Effector memory CD4-positive, alpha-beta T cell (primary cell): Measurements from ENCODE around the gene FBXO48.
"Not testable (repeated sequence)": the region's sequence is repeated elsewhere in the genome, so short reads cannot be mapped to it uniquely, and the experiment has no call there.

Source experiments
- DNase-seq, 3 donors: peaks; one replicate each; pipeline ENCODE4 v3.0.0-alpha.2; 2020
- H3K27ac ChIP-seq: 2 replicates; pipeline ENCODE4 v1.7.0; 2013; ENCODE audit warnings: mild to moderate bottlenecking, low read length, moderate library complexity; ENCODE audit not compliant: insufficient read depth, poor library complexity, severe bottlenecking
- H3K27me3 ChIP-seq: replicated peaks from 2 replicates; pipeline ENCODE4 v1.7.0; 2013; ENCODE audit warnings: mild to moderate bottlenecking, low read length; ENCODE audit not compliant: insufficient read depth, control insufficient read depth, poor library complexity, severe bottlenecking
- H3K36me3 ChIP-seq: 2 replicates; pipeline ENCODE4 v1.7.0; 2013; ENCODE audit warnings: mild to moderate bottlenecking, low read length, moderate library complexity; ENCODE audit not compliant: control insufficient read depth, insufficient read depth
- H3K4me1 ChIP-seq: 2 replicates; pipeline ENCODE4 v1.7.0; 2013; ENCODE audit warnings: low read length, mild to moderate bottlenecking; ENCODE audit not compliant: control insufficient read depth, insufficient read depth, poor library complexity, severe bottlenecking
- H3K4me3 ChIP-seq: 2 replicates; pipeline ENCODE4 v1.7.0; 2013; ENCODE audit warnings: low read length, low read depth, mild to moderate bottlenecking; ENCODE audit not compliant: insufficient read depth, poor library complexity, severe bottlenecking
- H3K9me3 ChIP-seq: 2 replicates; pipeline ENCODE4 v1.7.0; 2013; ENCODE audit warnings: mild to moderate bottlenecking, low read length, moderate library complexity; ENCODE audit not compliant: control insufficient read depth

The FBXO48 gene

DNA sequence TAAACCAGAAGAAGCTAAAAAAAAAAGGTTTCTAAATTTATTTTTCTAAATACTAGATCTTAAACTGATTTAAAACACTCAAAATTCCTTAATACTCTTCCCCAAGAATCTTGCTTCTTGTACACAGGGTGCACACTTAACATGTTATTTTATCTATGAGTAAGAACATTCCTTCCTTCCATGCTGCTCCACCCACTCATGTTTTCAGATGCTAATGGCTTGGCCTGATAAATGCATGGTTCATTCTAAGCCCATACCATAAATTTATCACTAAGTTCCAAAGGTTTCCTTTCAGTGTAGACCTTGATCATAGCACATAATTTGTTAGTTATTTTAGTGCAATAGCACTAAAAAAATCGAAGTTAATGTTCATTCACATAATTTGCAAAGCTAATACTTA is 8.1 kb downstream of the FBXO48 start:
- peaks cover 3% of the 10 kb centered on the region for H3K4me1 ChIP-seq
- no peak for DNase-seq
- H3K36me3 ChIP-seq, result no peaks in the 10 kb centered on the region
- no peak overlapping the region for H3K4me3 ChIP-seq
- no peaks in the 10 kb centered on the region for H3K27me3 ChIP-seq
- no peak overlapping the region for H3K27ac ChIP-seq
- no peaks in the 10 kb centered on the region for H3K9me3 ChIP-seq

DNA sequence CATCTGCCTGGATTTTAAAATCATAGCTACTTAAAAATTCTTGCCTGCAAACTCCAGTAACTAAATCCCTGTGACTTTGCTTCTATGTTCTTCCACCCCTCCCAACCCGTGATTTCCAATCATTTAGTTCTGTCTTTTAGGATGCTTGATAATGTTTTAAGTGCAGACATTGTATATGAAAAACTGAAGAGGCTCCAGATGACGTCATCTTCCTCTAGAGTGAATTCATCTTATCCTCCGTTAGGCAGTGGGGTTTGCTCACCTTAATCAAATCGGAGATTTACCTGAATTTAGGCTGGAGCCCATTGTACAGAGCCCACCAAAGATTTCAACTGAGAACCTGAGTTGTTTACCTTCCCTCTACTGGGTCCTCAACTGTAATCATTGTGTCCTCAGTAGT is 10.9 kb downstream of the FBXO48 start:
- DNase-seq, result no peak
- no peak overlapping the region for H3K27ac ChIP-seq
- H3K4me3 ChIP-seq, result no peak overlapping the region

DNA sequence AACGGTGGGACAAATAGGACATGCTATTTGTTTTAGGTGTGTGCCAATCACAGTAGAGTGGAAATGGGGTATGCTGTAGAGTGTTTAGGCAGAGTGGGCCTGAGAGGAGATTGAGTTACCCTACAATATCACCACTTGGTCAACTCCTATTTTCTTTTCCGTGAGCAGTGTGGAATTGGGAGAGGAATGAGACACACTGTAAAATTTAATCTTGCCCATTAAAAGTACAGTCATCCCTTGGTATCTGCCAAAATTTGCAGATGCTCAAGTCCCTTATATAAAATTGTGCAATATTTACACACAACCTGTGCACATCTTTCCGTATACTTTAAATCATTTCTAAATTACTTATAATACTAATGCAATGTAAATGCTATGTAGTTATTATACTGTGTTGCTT is 12.4 kb downstream of the FBXO48 start:
- no peaks in the 10 kb centered on the region for H3K36me3 ChIP-seq
- no peak for DNase-seq
- H3K27me3 ChIP-seq, result no peaks in the 10 kb centered on the region
- no peaks in the 10 kb centered on the region for H3K9me3 ChIP-seq
- no peak overlapping the region for H3K27ac ChIP-seq
- peaks cover 9% of the 10 kb centered on the region for H3K4me1 ChIP-seq
- H3K4me3 ChIP-seq, result no peak overlapping the region

More for the DNA sequence above, 10.9 kb downstream of the FBXO48 start:
- H3K4me1 ChIP-seq, result peaks cover 9% of the 10 kb centered on the region
- H3K9me3 ChIP-seq, result no peaks in the 10 kb centered on the region
- no peaks in the 10 kb centered on the region for H3K27me3 ChIP-seq
- H3K36me3 ChIP-seq, result no peaks in the 10 kb centered on the region

DNA sequence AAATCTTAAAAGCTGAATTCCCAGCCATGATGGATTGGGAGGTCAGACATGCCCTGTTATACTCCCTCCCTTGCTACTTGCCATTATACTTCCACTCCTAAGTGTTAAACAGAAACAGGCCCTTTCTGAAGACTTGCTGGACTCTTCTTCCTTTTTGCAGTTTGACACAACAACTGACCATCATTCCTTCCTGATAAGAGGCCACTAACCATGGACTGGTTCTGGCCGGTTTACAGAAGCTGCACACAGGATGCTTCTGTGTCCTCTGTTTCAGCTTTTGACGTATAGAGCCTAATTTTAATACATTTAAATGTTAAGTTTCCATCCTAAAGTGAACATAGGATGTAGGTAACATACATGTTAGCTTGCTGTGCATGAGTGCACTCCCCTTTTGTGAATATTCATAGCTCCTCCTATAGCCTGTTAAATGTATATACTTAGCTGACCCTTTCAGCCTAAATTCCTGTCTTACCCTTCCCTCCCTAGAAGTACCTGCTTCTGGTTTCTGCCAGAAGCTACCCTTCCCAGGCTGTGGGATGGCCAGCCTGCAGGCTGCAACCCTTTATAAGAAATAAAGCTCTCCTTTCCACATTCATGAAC is 13.2 kb downstream of the FBXO48 start:
- no peaks in the 10 kb centered on the region for H3K36me3 ChIP-seq
- no peak for DNase-seq
- H3K4me1 ChIP-seq, result peaks cover 9% of the 10 kb centered on the region
- no peak overlapping the region for H3K27ac ChIP-seq
- H3K9me3 ChIP-seq, result no peaks in the 10 kb centered on the region
- no peak overlapping the region for H3K4me3 ChIP-seq
- H3K27me3 ChIP-seq, result no peaks in the 10 kb centered on the region

DNA sequence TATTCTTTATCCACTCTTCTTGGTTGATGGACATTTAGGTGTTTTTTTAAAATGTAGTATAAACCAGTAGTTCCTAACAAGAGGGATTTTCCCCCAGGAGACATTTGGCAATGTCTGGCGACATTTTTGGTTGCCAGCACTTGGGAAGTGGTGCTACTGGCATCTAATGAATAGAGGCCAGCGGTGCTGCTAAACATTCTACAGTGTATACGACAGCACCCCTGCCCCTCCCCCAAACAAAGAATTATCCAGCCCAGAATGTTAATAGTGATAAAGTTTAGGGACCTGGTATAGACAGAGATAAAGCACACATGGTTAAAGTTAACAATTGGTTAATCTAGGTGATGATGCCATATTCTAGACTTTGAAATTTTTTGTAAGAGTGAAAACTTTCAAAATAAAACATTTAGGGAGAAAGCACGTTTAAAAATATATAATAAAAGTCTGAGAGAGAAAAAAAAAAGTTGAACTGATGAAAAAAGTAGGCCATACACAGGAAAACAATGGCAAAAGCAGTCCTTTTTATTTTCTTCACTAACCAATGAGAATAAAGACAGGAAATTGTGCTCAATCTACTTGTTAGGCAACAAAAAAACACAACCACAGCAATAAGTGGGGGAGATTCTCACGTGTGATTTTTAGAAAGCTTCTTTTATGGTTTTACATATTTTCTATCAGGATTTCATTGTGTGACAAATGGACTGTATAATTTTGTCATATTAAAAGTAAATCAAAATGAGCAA is 14.8 kb downstream of the FBXO48 start:
- H3K4me3 ChIP-seq, result no peak overlapping the region
- H3K27me3 ChIP-seq, result no peaks in the 10 kb centered on the region
- no peaks in the 10 kb centered on the region for H3K9me3 ChIP-seq
- H3K36me3 ChIP-seq, result no peaks in the 10 kb centered on the region
- no peak overlapping the region for H3K27ac ChIP-seq
- DNase-seq, result no peak
- peaks cover 9% of the 10 kb centered on the region for H3K4me1 ChIP-seq

DNA sequence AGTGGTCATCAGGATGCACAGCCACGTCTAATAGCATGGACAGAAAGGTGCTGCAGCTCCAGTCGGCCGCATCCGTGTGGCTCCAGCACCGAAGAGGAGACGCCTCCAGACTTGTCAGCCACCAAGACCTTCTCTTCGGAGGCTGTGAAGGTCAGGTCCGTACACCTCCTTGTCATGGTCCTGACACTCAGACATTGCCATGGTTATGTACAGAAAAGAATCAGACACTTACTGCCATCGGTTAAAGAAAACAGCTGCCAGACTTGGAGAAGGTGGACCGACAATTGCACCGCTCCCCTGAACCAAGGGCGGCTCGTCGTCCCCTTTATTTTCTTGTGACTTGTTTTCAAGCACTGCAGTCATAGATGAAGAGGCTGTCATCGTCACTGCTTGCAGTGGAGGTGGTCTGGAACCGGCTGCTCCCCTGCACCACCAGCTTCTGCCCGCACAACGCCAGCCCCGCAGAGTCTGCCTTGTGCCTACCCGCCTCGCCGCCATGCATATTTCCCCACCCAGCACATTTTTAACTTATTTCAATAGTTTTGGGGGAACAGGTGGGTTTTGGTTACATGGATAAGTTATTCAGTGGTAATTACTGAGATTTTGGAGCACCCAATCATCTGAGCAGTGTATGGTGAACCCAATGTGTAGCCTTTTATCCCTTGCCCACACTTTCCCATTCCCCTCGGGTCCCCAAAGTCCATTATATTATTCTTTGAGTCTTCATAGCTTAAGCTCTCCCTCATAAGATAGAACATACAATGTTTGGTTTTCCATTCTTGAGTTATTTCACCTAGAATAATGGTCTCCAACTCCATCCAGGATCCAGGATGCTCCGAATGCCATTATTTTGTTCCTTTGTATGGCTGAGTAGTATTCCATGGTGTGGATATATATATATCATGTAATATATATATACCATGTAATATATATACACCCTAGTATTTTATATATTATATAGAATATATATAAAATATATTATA is 18.1 kb downstream of the FBXO48 start:
- H3K27ac ChIP-seq, result no peak overlapping the region
- no peak for DNase-seq
- no peak overlapping the region for H3K4me3 ChIP-seq

DNA sequence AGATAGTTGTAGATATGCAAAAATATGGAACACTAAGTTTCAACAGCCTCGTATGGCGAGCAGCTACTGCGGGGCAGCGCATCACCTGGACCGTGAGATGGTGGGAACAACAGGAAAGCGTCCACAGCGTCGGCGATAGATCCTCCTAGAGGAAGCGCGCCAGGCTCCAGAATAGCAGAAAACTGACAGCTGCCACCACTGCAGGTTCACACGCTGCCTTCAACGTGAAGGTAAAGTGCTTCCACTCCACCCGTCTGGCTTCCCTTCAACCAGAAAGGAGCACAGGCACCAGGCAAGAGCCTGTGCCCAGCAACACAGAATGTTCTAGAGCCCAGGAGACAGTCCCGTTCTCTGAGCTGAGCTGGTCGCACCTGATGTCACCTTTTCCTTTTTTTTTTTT is 20.0 kb downstream of the FBXO48 start:
- no peaks in the 10 kb centered on the region for H3K9me3 ChIP-seq
- DNase-seq, result no peak
- no peaks in the 10 kb centered on the region for H3K27me3 ChIP-seq
- no peaks in the 10 kb centered on the region for H3K36me3 ChIP-seq
- no peak overlapping the region for H3K27ac ChIP-seq
- H3K4me3 ChIP-seq, result no peak overlapping the region
- H3K4me1 ChIP-seq, result peaks cover under 1% of the 10 kb centered on the region

More for the DNA sequence above, 18.1 kb downstream of the FBXO48 start:
- Histone ChIP-seq H3K27me3 (no peaks in the 10 kb centered on the region), H3K4me1 (peaks cover 9% of the 10 kb centered on the region), H3K36me3 (no peaks in the 10 kb centered on the region), H3K9me3 (no peaks in the 10 kb centered on the region)

DNA sequence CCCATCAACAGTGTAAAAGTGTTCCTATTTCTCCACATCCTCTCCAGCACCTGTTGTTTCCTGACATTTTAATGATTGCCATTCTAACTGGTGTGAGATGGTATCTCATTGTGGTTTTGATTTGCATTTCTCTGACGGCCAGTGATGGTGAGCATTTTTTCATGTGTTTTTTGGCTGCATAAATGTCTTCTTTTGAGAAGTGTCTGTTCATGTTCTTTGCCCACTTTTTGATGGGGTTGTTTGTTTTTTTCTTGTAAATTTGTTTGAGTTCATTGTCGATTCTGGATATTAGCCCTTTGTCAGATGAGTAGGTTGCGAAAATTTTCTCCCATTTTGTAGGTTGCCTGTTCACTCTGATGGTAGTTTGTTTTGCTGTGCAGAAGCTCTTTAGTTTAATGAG is 20.7 kb downstream of the FBXO48 start:
- not testable (repeated sequence) for H3K4me1 ChIP-seq, H3K4me3 ChIP-seq, H3K27me3 ChIP-seq, H3K9me3 ChIP-seq, H3K36me3 ChIP-seq, H3K27ac ChIP-seq, DNase-seq

DNA sequence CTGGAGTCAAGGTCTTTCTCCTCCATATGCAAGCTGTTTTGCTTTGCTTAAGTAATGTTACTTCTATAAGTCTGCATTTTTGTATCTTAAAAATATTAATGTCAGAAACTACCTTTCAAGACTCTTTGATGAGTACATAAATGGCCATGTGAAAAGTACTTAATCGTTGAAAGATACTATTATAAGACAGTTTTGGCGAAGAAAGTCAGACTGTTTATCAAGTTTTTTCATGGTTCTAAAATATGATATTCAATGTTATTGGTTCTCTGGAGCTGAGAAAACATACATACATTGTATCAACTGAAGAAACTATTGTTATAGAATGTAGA is 25.1 kb downstream of the FBXO48 start:
- Histone ChIP-seq H3K36me3 (no peaks in the 10 kb centered on the region), H3K27ac (no peak overlapping the region)

More for the DNA sequence above, 25.1 kb downstream of the FBXO48 start:
- DNase-seq, result no peak
- H3K27me3 ChIP-seq, result no peaks in the 10 kb centered on the region
- H3K4me3 ChIP-seq, result no peak overlapping the region
- H3K9me3 ChIP-seq, result no peaks in the 10 kb centered on the region
- H3K4me1 ChIP-seq, result no peaks in the 10 kb centered on the region
